ENCODE measurements around the gene HLX. TPM values are rescaled to one million over a fixed set of nuclear protein-coding genes. Genes with fewer than 3 reads are reported as not detected.

HLX gene
- polyA plus RNA-seq, 3 donors = 17.1 to 44.0 (median 17.6) TPM

DNA sequence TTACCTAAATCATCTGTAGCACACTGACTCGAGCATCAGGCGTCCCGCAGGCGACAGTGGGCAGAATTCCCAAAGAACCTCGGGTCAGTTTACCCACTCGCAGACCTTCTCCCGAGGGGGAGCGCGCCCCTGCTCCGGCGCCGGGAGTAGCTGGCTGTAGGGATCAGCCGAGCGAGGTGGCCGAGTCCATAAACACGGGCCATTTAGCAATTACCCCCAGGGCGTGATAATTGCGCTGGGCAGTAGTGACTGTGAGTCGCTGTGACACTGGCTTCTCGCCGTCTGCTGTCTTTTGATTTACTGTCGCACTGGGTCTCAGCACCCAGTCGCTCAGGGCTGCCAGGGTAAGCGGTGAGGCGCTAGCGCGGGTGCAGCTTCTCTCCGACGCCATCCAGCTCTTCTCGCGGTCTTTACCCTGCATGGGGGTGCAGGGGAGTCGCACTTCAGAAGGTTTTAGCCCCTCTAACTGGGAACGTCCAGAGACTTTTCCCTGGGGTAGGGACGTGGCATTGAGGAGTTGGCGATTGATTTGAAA is 16.2 kb downstream of the HLX start:
- 90% methylated on average over 35 of the region's 35 CpGs for WGBS (ENCODE audit: insufficient coverage)
- H3K9me3 Mint-ChIP-seq = peaks cover 0 to 39% (median 33%) of the 10 kb centered on the region in 7 donors
- TF ChIP-seq, protein P1, sequence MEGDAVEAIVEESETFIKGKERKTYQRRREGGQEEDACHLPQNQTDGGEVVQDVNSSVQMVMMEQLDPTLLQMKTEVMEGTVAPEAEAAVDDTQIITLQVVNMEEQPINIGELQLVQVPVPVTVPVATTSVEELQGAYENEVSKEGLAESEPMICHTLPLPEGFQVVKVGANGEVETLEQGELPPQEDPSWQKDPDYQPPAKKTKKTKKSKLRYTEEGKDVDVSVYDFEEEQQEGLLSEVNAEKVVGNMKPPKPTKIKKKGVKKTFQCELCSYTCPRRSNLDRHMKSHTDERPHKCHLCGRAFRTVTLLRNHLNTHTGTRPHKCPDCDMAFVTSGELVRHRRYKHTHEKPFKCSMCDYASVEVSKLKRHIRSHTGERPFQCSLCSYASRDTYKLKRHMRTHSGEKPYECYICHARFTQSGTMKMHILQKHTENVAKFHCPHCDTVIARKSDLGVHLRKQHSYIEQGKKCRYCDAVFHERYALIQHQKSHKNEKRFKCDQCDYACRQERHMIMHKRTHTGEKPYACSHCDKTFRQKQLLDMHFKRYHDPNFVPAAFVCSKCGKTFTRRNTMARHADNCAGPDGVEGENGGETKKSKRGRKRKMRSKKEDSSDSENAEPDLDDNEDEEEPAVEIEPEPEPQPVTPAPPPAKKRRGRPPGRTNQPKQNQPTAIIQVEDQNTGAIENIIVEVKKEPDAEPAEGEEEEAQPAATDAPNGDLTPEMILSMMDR (IDR thresholded peaks at IDR 0.05) = no peak
- intact Hi-C loops (cut with micrococcal nuclease) = no loop called here
- no peaks in the 10 kb centered on the region for H4K20me1 ChIP-seq (ENCODE audit: insufficient read depth, low read length)
- peaks cover 37 to 57% of the 10 kb centered on the region in 2 donors for H3K27me3 ChIP-seq (ENCODE audit: control insufficient read depth in 2 of 2, insufficient read depth in 2 of 2, low read length in 2 of 2)
- no peaks in the 10 kb centered on the region for H3K36me3 ChIP-seq (replicated peaks in 1 of 2; ENCODE audit: control insufficient read depth in 1 of 2, insufficient read depth in 2 of 2, low read length in 2 of 2)
- no peak for DNase-seq
- H3K79me2 ChIP-seq (ENCODE audit: insufficient read depth, low read length) = no peaks in the 10 kb centered on the region
- H2AFZ ChIP-seq (ENCODE audit: insufficient read depth, low read depth, low read length, poor library complexity, severe bottlenecking) = no peak overlapping the region
- H3K27ac ChIP-seq (ENCODE audit: low read depth in 1 of 2, low read length in 2 of 2) = no peak overlapping the region
- no peak overlapping the region for H3K27ac Mint-ChIP-seq
- H3K9ac ChIP-seq (ENCODE audit: insufficient read depth, low read length, poor library complexity, severe bottlenecking) = no peak overlapping the region
- H3K4me1 ChIP-seq (ENCODE audit: control insufficient read depth in 1 of 2, insufficient read depth in 2 of 2, low read length in 2 of 2) = peaks cover 35 to 36% of the 10 kb centered on the region in 2 donors
- H3K4me3 Mint-ChIP-seq = peak overlapping the region in 1 of 2 donors; percentile 97
- H3K36me3 Mint-ChIP-seq = peaks cover 19 to 21% of the 10 kb centered on the region in 2 donors
- H3K27me3 Mint-ChIP-seq (ENCODE audit: low read depth in 3 of 3) = peaks cover 53 to 60% (median 56%) of the 10 kb centered on the region in 3 donors
- H3K9me3 ChIP-seq (replicated peaks in 1 of 2; ENCODE audit: control insufficient read depth in 1 of 2, insufficient read depth in 1 of 2, low read length in 2 of 2) = peaks cover 10 to 30% of the 10 kb centered on the region in 2 donors
- H3K4me1 Mint-ChIP-seq = peaks cover 38% of the 10 kb centered on the region
- H3K4me2 ChIP-seq (replicated peaks; ENCODE audit: extremely low read depth, low read length, poor library complexity, severe bottlenecking) = no peak overlapping the region
- no peak overlapping the region for H3K4me3 ChIP-seq (replicated peaks in 1 of 3; ENCODE audit: low read depth in 2 of 3, low read length in 3 of 3)

GRCh38 chr1:220896092-220896491 is 16.8 kb downstream of the HLX start:
- Mint-ChIP-seq H3K36me3 (peaks cover 15 to 16% of the 10 kb centered on the region in 2 donors), H3K9me3 (peaks cover 0 to 36% (median 30%) of the 10 kb centered on the region in 7 donors), H3K4me1 (peaks cover 32% of the 10 kb centered on the region), H3K4me3 (peak overlapping the region in 1 of 2 donors; percentile 64), H3K27me3 (ENCODE audit: low read depth in 3 of 3) (peaks cover 47 to 54% (median 50%) of the 10 kb centered on the region in 3 donors), H3K27ac (no peak overlapping the region)
- intact Hi-C loops (cut with micrococcal nuclease) = no loop called here
- no peak overlapping the region for H3K4me2 ChIP-seq (replicated peaks; ENCODE audit: extremely low read depth, low read length, poor library complexity, severe bottlenecking)
- no peak overlapping the region for H3K4me3 ChIP-seq (replicated peaks in 1 of 3; ENCODE audit: low read depth in 2 of 3, low read length in 3 of 3)
- H3K4me1 ChIP-seq (ENCODE audit: control insufficient read depth in 1 of 2, insufficient read depth in 2 of 2, low read length in 2 of 2) = peaks cover 31 to 32% of the 10 kb centered on the region in 2 donors
- no peaks in the 10 kb centered on the region for H4K20me1 ChIP-seq (ENCODE audit: insufficient read depth, low read length)
- TF ChIP-seq, protein P1 (IDR thresholded peaks at IDR 0.05) = no peak
- DNase-seq = no peak
- no peak overlapping the region for H3K9ac ChIP-seq (ENCODE audit: insufficient read depth, low read length, poor library complexity, severe bottlenecking)
- no peak overlapping the region for H2AFZ ChIP-seq (ENCODE audit: insufficient read depth, low read depth, low read length, poor library complexity, severe bottlenecking)
- H3K36me3 ChIP-seq (replicated peaks in 1 of 2; ENCODE audit: control insufficient read depth in 1 of 2, insufficient read depth in 2 of 2, low read length in 2 of 2) = no peaks in the 10 kb centered on the region
- peaks cover 31 to 51% of the 10 kb centered on the region in 2 donors for H3K27me3 ChIP-seq (ENCODE audit: control insufficient read depth in 2 of 2, insufficient read depth in 2 of 2, low read length in 2 of 2)
- 100% methylated on average over 5 of the region's 12 CpGs for WGBS (ENCODE audit: insufficient coverage)
- no peak overlapping the region for H3K27ac ChIP-seq (ENCODE audit: low read depth in 1 of 2, low read length in 2 of 2)
- no peaks in the 10 kb centered on the region for H3K79me2 ChIP-seq (ENCODE audit: insufficient read depth, low read length)
- peaks cover 10 to 24% of the 10 kb centered on the region in 2 donors for H3K9me3 ChIP-seq (replicated peaks in 1 of 2; ENCODE audit: control insufficient read depth in 1 of 2, insufficient read depth in 1 of 2, low read length in 2 of 2)

All from CD14-positive monocyte (primary cell).